K562 (cell line): Measurements from ENCODE around the gene NPDC1. TPM values are rescaled to one million over a fixed set of nuclear protein-coding genes. Genes with fewer than 3 reads are reported as not detected.

Source experiments
- ARID2 ChIP-seq: fragments of 450-650 bp; IDR thresholded peaks from 2 replicates; pipeline ENCODE4 v1.6.1; 2017; ENCODE audit warnings: antibody characterized with exemption, mild to moderate bottlenecking
- ATF7 ChIP-seq: fragments of 450-650 bp; IDR thresholded peaks from 2 replicates; pipeline ENCODE4 v1.7.1; 2014; ENCODE audit warnings: mild to moderate bottlenecking, moderate library complexity
- BRCA1 ChIP-seq, 2 experiments: fragments of 450-650 bp in 1 of 2; sonication (generic) in 1 of 2; formaldehyde crosslinking in 1 of 2; IDR thresholded peaks; 2 replicates each; pipeline versions ENCODE4 v1.5.0 to v1.6.1; 2017 to 2020; ENCODE audit warnings: mild to moderate bottlenecking in 1 of 2, missing genetic modification reagents in 1 of 2
- CSDE1 ChIP-seq, 2 experiments: fragments of 450-650 bp; IDR thresholded peaks; 2 replicates each; pipeline ENCODE4 v1.6.1; 2016; ENCODE audit warnings: mild to moderate bottlenecking in 1 of 2
- HMG20B ChIP-seq: fragments of 250-450 bp; sonication (Bioruptor Pico); IDR thresholded peaks from 2 replicates; pipeline ENCODE4 v1.5.0; 2021; ENCODE audit warnings: mild to moderate bottlenecking
- KLF16 ChIP-seq: IDR thresholded peaks from 2 replicates; pipeline ENCODE4 v1.6.1; 2016; ENCODE audit warnings: antibody characterized with exemption
- L3MBTL2 ChIP-seq: fragments of 450-650 bp; IDR thresholded peaks from 2 replicates; pipeline ENCODE4 v1.6.1; 2016; ENCODE audit warnings: mild to moderate bottlenecking, moderate library complexity
- PRMT5 ChIP-seq: sonication (generic); formaldehyde crosslinking; IDR thresholded peaks from 2 replicates; pipeline ENCODE4 v1.5.0; 2020; ENCODE audit warnings: missing genetic modification reagents
- U2AF2 ChIP-seq: fragments of 200-400 bp; formaldehyde crosslinking; optimal IDR thresholded peaks from 2 replicates; pipeline ENCODE3; 2017; ENCODE audit warnings: low read depth, mild to moderate bottlenecking, low read length
- ZFP30 ChIP-seq: fragments of 250-450 bp; sonication (Bioruptor Pico); IDR thresholded peaks from 2 replicates; pipeline ENCODE4 v1.8.0; 2022; ENCODE audit warnings: moderate library complexity, mild to moderate bottlenecking, inconsistent platforms, borderline replicate concordance
- polyA plus RNA-seq, 8 experiments: library from polyadenylated mRNA; depleted of rRNA in 4 of 8; stranded (reverse) in 5 of 8; unstranded in 3 of 8; fragments of >200 nt; fragmentation: Nextera tagmentation in 2 of 8; fragmentation: Illumina TruSeq in 1 of 8; extraction: Ambion mirVana in 2 of 8; extraction: Trizol in 1 of 8; gene quantifications; 2 replicates each; pipeline versions ENCODE4 v1.2.1 to v1.2.3, GENCODE V29; 2011 to 2014; ENCODE audit warnings: inconsistent platforms in 1 of 8, missing spikeins in 1 of 8
- total RNA-seq, 7 experiments: library from RNA; depleted of rRNA in 6 of 7; stranded (reverse); fragments of >200 nt in 6 of 7; fragmentation: Illumina TruSeq in 2 of 7; extraction: Trizol in 2 of 7; gene quantifications; 2 replicates each; pipeline versions ENCODE4 v1.2.1 to v1.2.3, GENCODE V29; 2011 to 2021; ENCODE audit warnings: low replicate concordance in 1 of 7
- TF ChIP-seq, protein P1 (sequence below): fragments of 450-650 bp; IDR thresholded peaks from 2 replicates; pipeline ENCODE4 v1.6.1; 2016
- TF ChIP-seq, protein P2 (sequence below): fragments of 200-800 bp; sonication (Bioruptor generic); IDR thresholded peaks from 2 replicates; pipeline ENCODE4 v1.6.1; 2017; ENCODE audit warnings: missing genetic modification characterization, missing compliant biosample characterization
- TF ChIP-seq, protein P3 (sequence below): fragments of 250-450 bp; sonication (Bioruptor Pico); IDR thresholded peaks from 2 replicates; pipeline ENCODE4 v1.8.0; 2022; ENCODE audit warnings: moderate library complexity, mild to moderate bottlenecking, inconsistent platforms
- TF ChIP-seq, protein P4 (sequence below): fragments of 450-650 bp; IDR thresholded peaks from 2 replicates; pipeline ENCODE4 v1.7.0; 2016; ENCODE audit warnings: borderline replicate concordance

Gene NPDC1
- total and polyA plus RNA-seq, 9 of the 15 experiments (the other 6 are each of a cell fraction or from before 2014, with no cell fraction given): 0.06 to 2.1 (median 0.53) TPM; not detected in 3

DNA sequence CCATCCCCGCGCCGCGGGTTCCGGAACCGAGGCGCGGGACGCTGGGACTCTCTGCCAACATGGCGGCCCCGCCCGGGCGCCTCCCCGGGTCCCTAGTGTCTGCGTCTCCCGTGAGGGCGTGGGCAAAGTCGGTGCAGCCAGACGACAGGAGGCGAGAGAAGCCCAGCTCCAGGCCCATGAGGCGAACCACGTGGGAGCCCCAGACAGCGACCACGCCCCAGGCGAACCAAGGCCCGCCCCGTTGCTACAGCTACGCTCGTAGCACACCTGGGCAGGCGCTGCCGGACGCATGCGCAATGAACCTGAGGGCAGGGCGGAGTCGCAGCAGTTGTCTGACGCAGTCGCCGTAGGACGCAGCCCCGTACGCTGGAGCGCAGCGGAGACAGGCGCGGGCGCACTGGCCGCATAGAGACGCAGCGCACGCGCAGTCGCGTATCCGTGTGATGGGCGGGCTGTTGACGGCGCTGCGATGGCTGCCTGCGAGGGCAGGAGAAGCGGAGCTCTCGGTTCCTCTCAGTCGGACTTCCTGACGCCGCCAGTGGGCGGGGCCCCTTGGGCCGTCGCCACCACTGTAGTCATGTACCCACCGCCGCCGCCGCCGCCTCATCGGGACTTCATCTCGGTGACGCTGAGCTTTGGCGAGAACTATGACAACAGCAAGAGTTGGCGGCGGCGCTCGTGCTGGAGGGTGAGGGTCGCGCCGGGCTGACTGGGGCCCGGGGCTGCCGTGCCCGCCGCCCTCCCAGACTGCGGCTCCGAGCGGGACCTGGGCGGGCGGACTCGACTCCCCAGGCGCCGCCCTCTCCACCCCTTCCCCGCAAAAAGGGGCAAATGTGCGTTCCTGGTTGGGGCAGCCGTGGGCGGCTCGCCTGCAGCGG lies 40.8 kb upstream of the NPDC1 start, which contains the start of gene MAN1B1 (continued):
- TF ChIP-seq CSDE1 (IDR thresholded peaks at IDR 0.05) (peak in 1 of 2 experiments; percentile 90; a peak in 1 of 4 replicates), ARID2 (no peak), KLF16 (no peak), PRMT5 (CRISPR knock-in tag) (no peak), L3MBTL2 (peak; percentile 77), ATF7 (peak; percentile 83), ZFP30 (no peak), BRCA1 (IDR thresholded peaks at IDR 0.05) (no peak), BRCA1 (CRISPR knock-in tag; IDR thresholded peaks at IDR 0.05) (peak; percentile 92; the same call in 1 of the 2 replicates), U2AF2 (no peak), HMG20B (CRISPR knock-in tag) (no peak)
- TF ChIP-seq, protein P1, sequence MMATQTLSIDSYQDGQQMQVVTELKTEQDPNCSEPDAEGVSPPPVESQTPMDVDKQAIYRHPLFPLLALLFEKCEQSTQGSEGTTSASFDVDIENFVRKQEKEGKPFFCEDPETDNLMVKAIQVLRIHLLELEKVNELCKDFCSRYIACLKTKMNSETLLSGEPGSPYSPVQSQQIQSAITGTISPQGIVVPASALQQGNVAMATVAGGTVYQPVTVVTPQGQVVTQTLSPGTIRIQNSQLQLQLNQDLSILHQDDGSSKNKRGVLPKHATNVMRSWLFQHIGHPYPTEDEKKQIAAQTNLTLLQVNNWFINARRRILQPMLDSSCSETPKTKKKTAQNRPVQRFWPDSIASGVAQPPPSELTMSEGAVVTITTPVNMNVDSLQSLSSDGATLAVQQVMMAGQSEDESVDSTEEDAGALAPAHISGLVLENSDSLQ: peak; percentile 94
- TF ChIP-seq, protein P2, sequence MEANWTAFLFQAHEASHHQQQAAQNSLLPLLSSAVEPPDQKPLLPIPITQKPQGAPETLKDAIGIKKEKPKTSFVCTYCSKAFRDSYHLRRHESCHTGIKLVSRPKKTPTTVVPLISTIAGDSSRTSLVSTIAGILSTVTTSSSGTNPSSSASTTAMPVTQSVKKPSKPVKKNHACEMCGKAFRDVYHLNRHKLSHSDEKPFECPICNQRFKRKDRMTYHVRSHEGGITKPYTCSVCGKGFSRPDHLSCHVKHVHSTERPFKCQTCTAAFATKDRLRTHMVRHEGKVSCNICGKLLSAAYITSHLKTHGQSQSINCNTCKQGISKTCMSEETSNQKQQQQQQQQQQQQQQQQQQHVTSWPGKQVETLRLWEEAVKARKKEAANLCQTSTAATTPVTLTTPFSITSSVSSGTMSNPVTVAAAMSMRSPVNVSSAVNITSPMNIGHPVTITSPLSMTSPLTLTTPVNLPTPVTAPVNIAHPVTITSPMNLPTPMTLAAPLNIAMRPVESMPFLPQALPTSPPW (CRISPR knock-in tag): peak; percentile 47
- TF ChIP-seq, protein P3, sequence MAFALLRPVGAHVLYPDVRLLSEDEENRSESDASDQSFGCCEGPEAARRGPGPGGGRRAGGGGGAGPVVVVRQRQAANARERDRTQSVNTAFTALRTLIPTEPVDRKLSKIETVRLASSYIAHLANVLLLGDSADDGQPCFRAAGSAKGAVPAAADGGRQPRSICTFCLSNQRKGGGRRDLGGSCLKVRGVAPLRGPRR (CRISPR knock-in tag): no peak
- TF ChIP-seq, protein P4, sequence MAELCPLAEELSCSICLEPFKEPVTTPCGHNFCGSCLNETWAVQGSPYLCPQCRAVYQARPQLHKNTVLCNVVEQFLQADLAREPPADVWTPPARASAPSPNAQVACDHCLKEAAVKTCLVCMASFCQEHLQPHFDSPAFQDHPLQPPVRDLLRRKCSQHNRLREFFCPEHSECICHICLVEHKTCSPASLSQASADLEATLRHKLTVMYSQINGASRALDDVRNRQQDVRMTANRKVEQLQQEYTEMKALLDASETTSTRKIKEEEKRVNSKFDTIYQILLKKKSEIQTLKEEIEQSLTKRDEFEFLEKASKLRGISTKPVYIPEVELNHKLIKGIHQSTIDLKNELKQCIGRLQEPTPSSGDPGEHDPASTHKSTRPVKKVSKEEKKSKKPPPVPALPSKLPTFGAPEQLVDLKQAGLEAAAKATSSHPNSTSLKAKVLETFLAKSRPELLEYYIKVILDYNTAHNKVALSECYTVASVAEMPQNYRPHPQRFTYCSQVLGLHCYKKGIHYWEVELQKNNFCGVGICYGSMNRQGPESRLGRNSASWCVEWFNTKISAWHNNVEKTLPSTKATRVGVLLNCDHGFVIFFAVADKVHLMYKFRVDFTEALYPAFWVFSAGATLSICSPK: no peak
